IPS DF 6.9 (cell line): ENCODE data around the gene ZBTB16.

ENCODE experiments used
- DNase-seq: peaks from one replicate; pipeline ENCODE4 v3.0.0-alpha.2; 2013; ENCODE audit warnings: low read depth, low spot score
- H3K27ac ChIP-seq: one replicate; pipeline ENCODE4 v1.5.1; 2013; ENCODE audit warnings: low read length, control low read depth
- H3K27me3 ChIP-seq: 2 replicates; pipeline ENCODE4 v1.6.1; 2013; ENCODE audit warnings: mild to moderate bottlenecking, low read length; ENCODE audit not compliant: control insufficient read depth, insufficient read depth
- H3K36me3 ChIP-seq: 2 replicates; pipeline ENCODE4 v1.6.1; 2013; ENCODE audit warnings: low read length; ENCODE audit not compliant: control insufficient read depth, insufficient read depth
- H3K4me1 ChIP-seq: 2 replicates; pipeline ENCODE4 v1.6.1; 2013; ENCODE audit warnings: low read length; ENCODE audit not compliant: control insufficient read depth, insufficient read depth
- H3K4me3 ChIP-seq: 2 replicates; pipeline ENCODE4 v1.5.1; 2013; ENCODE audit warnings: mild to moderate bottlenecking, low read length
- H3K9me3 ChIP-seq: 2 replicates; pipeline ENCODE4 v1.6.1; 2013; ENCODE audit warnings: low read length, inconsistent platforms; ENCODE audit not compliant: control insufficient read depth, insufficient read depth
- WGBS: extraction: QIAGEN DNeasy Blood & Tissue Kit; methylation state at CpG from one replicate; pipeline ENCODE4 v1.1.7; 2013; ENCODE audit warnings: mixed read lengths, missing lambda C conversion rate; ENCODE audit not compliant: insufficient read length, insufficient coverage; 5-methylcytosine and 5-hydroxymethylcytosine counted together

Gene ZBTB16

GRCh38 chr11:114261791-114262190 lies 202.3 kb downstream of the ZBTB16 start:
- Histone ChIP-seq H3K27ac (no peak overlapping the region), H3K4me1 (peaks cover 1% of the 10 kb centered on the region), H3K4me3 (no peak overlapping the region), H3K36me3 (no peaks in the 10 kb centered on the region), H3K9me3 (no peaks in the 10 kb centered on the region), H3K27me3 (no peaks in the 10 kb centered on the region)
- WGBS = no CpG with 5 or more reads among the region's 7 CpGs
- no peak for DNase-seq

- peak; percentile 37 for DNase-seq
These were observed 203.4 kb downstream of the ZBTB16 start for GRCh38 chr11:114262681-114263512.

GRCh38 chr11:114263513-114264170 lies 204.1 kb downstream of the ZBTB16 start:
- WGBS = no CpG with 5 or more reads among the region's 7 CpGs
- H3K27me3 ChIP-seq = no peaks in the 10 kb centered on the region
- no peak for DNase-seq

More at GRCh38 chr11:114262681-114263512, 203.4 kb downstream of the ZBTB16 start:
- Histone ChIP-seq H3K36me3 (no peaks in the 10 kb centered on the region), H3K4me3 (no peak overlapping the region), H3K27me3 (no peaks in the 10 kb centered on the region), H3K27ac (no peak overlapping the region), H3K4me1 (no peaks in the 10 kb centered on the region), H3K9me3 (no peaks in the 10 kb centered on the region)
- WGBS = no CpG with 5 or more reads among the region's 9 CpGs

GRCh38 chr11:114264381-114264780 lies 204.9 kb downstream of the ZBTB16 start:
- H3K27ac ChIP-seq = no peak overlapping the region
- H3K9me3 ChIP-seq = no peaks in the 10 kb centered on the region
- H3K4me1 ChIP-seq = no peaks in the 10 kb centered on the region
- no CpG with 5 or more reads among the region's 2 CpGs for WGBS
- no peaks in the 10 kb centered on the region for H3K27me3 ChIP-seq
- DNase-seq = no peak
- no peaks in the 10 kb centered on the region for H3K36me3 ChIP-seq
- H3K4me3 ChIP-seq = no peak overlapping the region

More at GRCh38 chr11:114263513-114264170, 204.1 kb downstream of the ZBTB16 start:
- H3K36me3 ChIP-seq = no peaks in the 10 kb centered on the region
- no peaks in the 10 kb centered on the region for H3K9me3 ChIP-seq
- H3K4me1 ChIP-seq = no peaks in the 10 kb centered on the region
- no peak overlapping the region for H3K4me3 ChIP-seq
- no peak overlapping the region for H3K27ac ChIP-seq

GRCh38 chr11:114265122-114265878 lies 205.8 kb downstream of the ZBTB16 start:
- Histone ChIP-seq H3K9me3 (no peaks in the 10 kb centered on the region), H3K36me3 (no peaks in the 10 kb centered on the region), H3K4me3 (no peak overlapping the region), H3K4me1 (no peaks in the 10 kb centered on the region), H3K27ac (no peak overlapping the region), H3K27me3 (no peaks in the 10 kb centered on the region)
- no CpG with 5 or more reads among the region's 8 CpGs for WGBS
- no peak for DNase-seq

GRCh38 chr11:114269498-114269897 lies 210.0 kb downstream of the ZBTB16 start:
- no peak for DNase-seq
- Histone ChIP-seq H3K27me3 (no peaks in the 10 kb centered on the region), H3K9me3 (no peaks in the 10 kb centered on the region), H3K4me3 (no peak overlapping the region), H3K4me1 (no peaks in the 10 kb centered on the region), H3K27ac (no peak overlapping the region), H3K36me3 (no peaks in the 10 kb centered on the region)
- WGBS = no CpG with 5 or more reads among the region's 2 CpGs

- Histone ChIP-seq H3K27me3 (no peaks in the 10 kb centered on the region), H3K4me1 (no peaks in the 10 kb centered on the region), H3K27ac (no peak overlapping the region), H3K4me3 (no peak overlapping the region), H3K9me3 (no peaks in the 10 kb centered on the region), H3K36me3 (no peaks in the 10 kb centered on the region)
- no CpG with 5 or more reads among the region's 5 CpGs for WGBS
- DNase-seq = no peak
These were observed 211.2 kb downstream of the ZBTB16 start for GRCh38 chr11:114270531-114271270.

GRCh38 chr11:114271316-114271715 lies 211.8 kb downstream of the ZBTB16 start:
- Histone ChIP-seq H3K36me3 (no peaks in the 10 kb centered on the region), H3K4me3 (no peak overlapping the region), H3K4me1 (no peaks in the 10 kb centered on the region), H3K9me3 (no peaks in the 10 kb centered on the region), H3K27me3 (no peaks in the 10 kb centered on the region), H3K27ac (no peak overlapping the region)
- DNase-seq = no peak
- no CpG with 5 or more reads among the region's 2 CpGs for WGBS

GRCh38 chr11:114272311-114272710 lies 212.8 kb downstream of the ZBTB16 start:
- no peak overlapping the region for H3K4me3 ChIP-seq
- no CpG with 5 or more reads among the region's 4 CpGs for WGBS
- H3K4me1 ChIP-seq = no peaks in the 10 kb centered on the region
- no peak overlapping the region for H3K27ac ChIP-seq
- H3K27me3 ChIP-seq = no peaks in the 10 kb centered on the region
- no peaks in the 10 kb centered on the region for H3K9me3 ChIP-seq
- no peaks in the 10 kb centered on the region for H3K36me3 ChIP-seq
- no peak for DNase-seq

GRCh38 chr11:114273071-114273470 lies 213.6 kb downstream of the ZBTB16 start:
- Histone ChIP-seq H3K27me3 (no peaks in the 10 kb centered on the region), H3K4me3 (no peak overlapping the region), H3K9me3 (no peaks in the 10 kb centered on the region), H3K4me1 (no peaks in the 10 kb centered on the region), H3K36me3 (no peaks in the 10 kb centered on the region), H3K27ac (no peak overlapping the region)
- WGBS = no CpG with 5 or more reads among the region's 3 CpGs
- no peak for DNase-seq
